Neutrophil (primary cell): ENCODE results near the gene CEP41.

ENCODE experiments used
- H3K27ac ChIP-seq: fragments of 200-600 bp; sonication (generic); 2 replicates; pipeline ENCODE4 v1.5.1; 2016; ENCODE audit warnings: mild to moderate bottlenecking, moderate library complexity
- H3K27me3 ChIP-seq: fragments of 200-600 bp; sonication (generic); 2 replicates; pipeline ENCODE4 v1.6.0; 2016; ENCODE audit warnings: mild to moderate bottlenecking
- H3K36me3 ChIP-seq: fragments of 200-600 bp; sonication (generic); 2 replicates; pipeline ENCODE4 v1.5.1; 2017
- H3K4me1 ChIP-seq, 2 experiments: fragments of 200-600 bp in 1 of 2; sonication (generic) in 1 of 2; 1 replicate in 1 of 2; 2 replicates in 1 of 2; pipeline versions ENCODE4 v1.5.1 to v1.6.1; 2013 to 2016; ENCODE audit warnings: low read depth in 1 of 2, low read length in 1 of 2, mild to moderate bottlenecking in 1 of 2, moderate library complexity in 1 of 2; ENCODE audit not compliant: control insufficient read depth in 1 of 2, insufficient read depth in 1 of 2
- H3K4me3 ChIP-seq, 2 experiments: fragments of 200-600 bp in 1 of 2; sonication (generic) in 1 of 2; 1 replicate in 1 of 2; 2 replicates in 1 of 2; pipeline ENCODE4 v1.5.1; 2013 to 2016; ENCODE audit warnings: low read depth in 1 of 2, low read length in 1 of 2, mild to moderate bottlenecking in 1 of 2, moderate library complexity in 1 of 2
- H3K9me3 ChIP-seq: fragments of 200-600 bp; sonication (generic); 2 replicates; pipeline ENCODE4 v1.5.1; 2016
- TF ChIP-seq, protein P1 (sequence below): fragments of 200-600 bp; sonication (generic); IDR thresholded peaks from 2 replicates; pipeline ENCODE4 v1.5.1; 2016; ENCODE audit warnings: antibody characterized with exemption

CEP41 gene

DNA sequence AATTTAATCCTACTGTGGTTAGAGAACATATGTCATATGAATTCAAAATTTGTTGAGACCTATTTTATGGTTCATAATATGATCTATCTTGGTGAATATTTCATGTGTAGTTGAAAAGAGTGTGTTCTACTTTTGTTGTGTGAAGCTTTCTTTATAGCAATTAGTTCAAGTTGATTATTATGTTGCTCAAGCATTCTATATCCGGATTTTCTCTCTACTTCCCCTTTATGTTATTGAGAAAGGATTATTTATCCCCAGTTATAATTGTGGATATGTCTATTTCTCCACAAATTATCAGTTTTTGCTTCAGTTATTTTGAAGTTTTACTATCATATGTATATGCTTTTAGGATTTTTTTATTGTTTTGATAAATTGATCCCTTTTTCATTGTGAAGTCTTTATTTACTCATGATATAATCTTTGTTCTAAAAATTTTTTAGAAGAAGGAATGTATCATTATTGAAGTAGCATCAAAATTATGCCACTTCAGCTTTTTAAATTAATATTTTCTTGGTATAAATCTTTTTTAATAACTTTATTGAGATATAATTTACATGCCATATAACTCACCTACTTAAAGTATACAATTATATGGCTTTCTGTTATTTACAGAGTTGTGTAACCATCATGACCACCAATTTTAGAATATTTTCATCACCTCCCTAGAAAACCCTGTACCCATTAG lies 39.0 kb upstream of the CEP41 start:
- Histone ChIP-seq H3K36me3 (no peaks in the 10 kb centered on the region), H3K27me3 (peaks cover 7% of the 10 kb centered on the region), H3K4me3 (no peak overlapping the region), H3K4me1 (no peaks in the 10 kb centered on the region), H3K9me3 (no peaks in the 10 kb centered on the region), H3K27ac (no peak overlapping the region)
- TF ChIP-seq, protein P1, sequence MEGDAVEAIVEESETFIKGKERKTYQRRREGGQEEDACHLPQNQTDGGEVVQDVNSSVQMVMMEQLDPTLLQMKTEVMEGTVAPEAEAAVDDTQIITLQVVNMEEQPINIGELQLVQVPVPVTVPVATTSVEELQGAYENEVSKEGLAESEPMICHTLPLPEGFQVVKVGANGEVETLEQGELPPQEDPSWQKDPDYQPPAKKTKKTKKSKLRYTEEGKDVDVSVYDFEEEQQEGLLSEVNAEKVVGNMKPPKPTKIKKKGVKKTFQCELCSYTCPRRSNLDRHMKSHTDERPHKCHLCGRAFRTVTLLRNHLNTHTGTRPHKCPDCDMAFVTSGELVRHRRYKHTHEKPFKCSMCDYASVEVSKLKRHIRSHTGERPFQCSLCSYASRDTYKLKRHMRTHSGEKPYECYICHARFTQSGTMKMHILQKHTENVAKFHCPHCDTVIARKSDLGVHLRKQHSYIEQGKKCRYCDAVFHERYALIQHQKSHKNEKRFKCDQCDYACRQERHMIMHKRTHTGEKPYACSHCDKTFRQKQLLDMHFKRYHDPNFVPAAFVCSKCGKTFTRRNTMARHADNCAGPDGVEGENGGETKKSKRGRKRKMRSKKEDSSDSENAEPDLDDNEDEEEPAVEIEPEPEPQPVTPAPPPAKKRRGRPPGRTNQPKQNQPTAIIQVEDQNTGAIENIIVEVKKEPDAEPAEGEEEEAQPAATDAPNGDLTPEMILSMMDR = no peak

DNA sequence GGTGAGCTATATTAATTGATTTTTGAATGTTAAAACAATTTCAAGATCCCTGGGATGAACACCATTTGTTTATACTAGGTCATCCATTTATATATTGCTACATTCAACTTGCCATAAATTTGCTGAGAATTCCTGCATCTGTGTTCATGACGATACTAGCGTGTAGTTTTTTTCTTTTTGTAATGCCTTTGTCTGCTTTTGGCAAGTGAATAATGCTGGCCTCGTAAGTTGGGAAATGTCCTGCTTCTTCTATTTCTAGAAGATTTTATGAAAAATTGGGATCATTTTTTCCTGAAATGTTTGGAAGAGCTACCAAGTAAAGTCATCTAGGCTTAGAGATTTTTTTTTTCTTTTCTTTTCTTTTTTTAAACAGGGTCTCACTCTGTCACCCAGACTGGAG lies 38.2 kb upstream of the CEP41 start:
- Histone ChIP-seq H3K36me3 (no peaks in the 10 kb centered on the region), H3K9me3 (no peaks in the 10 kb centered on the region), H3K4me3 (no peak overlapping the region), H3K27ac (no peak overlapping the region), H3K27me3 (no peaks in the 10 kb centered on the region), H3K4me1 (no peaks in the 10 kb centered on the region)
- TF ChIP-seq, protein P1 = no peak

DNA sequence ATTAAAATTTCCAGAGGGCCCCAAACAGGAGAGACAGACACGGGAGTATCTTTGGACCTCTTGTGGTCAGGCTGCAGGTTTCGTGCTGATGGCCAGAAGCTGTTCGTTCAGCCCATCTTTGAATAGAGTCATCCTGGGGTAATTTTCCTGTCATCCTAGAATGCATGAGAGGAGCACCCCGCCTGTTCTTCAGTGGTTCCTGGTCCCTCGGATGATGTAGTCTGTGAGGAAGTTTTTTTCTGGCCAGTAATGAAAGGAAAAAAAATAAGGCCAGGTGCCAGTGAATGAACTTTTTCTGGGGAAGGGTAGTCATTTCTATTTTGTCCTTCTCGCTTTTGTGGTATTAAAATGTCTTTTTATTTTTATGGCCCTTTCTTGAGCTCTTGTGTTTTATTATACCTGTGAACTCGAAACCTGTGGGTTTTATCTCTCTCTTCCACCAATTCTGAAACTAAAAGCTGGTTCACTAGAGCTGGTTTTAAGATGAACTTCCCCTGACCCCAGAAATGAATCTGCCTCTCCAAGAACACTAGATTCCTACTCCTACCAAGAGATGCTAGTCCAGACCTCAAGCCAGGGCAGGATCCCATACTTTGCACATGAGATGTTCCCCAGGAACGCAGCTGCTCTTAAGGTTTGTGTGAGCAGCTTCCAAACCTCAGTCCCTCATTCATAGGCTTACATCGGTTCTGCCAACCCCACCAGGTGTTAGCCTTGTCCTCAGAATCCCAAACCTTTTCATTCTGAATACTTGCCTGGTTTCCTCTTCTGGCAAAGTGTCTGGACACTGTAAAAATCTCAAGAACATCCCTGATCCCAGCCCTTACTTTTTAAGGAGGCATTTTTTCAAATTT lies 35.7 kb upstream of the CEP41 start:
- Histone ChIP-seq H3K4me1 (peaks cover 10 to 14% of the 10 kb centered on the region in 2 experiments), H3K4me3 (no peak overlapping the region), H3K27ac (no peak overlapping the region), H3K9me3 (no peaks in the 10 kb centered on the region), H3K36me3 (no peaks in the 10 kb centered on the region), H3K27me3 (no peaks in the 10 kb centered on the region)
- TF ChIP-seq, protein P1 = no peak

DNA sequence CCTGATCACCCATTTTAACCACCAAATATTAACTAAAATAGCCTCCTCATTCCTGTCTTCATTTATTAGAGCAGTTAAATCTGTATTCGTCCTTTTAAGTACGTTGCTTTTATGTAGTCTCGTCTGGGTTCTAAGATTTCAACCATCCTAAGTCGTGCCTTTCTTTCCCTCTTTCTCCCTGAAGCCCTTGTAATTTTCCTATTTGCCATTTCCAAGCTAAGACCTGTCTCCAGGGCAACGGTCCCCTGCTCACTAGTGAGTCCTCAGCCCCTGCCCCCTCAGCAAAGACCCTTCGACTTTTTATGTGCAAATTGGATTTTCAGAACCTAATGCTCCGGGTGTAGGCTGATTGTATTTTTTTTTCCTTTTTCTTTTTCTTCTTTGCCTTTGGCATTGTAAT lies 35.0 kb upstream of the CEP41 start:
- H3K4me1 ChIP-seq = peaks cover 10 to 14% of the 10 kb centered on the region in 2 experiments
- H3K4me3 ChIP-seq = no peak overlapping the region
- H3K9me3 ChIP-seq = no peaks in the 10 kb centered on the region
- H3K36me3 ChIP-seq = no peaks in the 10 kb centered on the region
- H3K27ac ChIP-seq = no peak overlapping the region
- H3K27me3 ChIP-seq = no peaks in the 10 kb centered on the region
- TF ChIP-seq, protein P1 = no peak

DNA sequence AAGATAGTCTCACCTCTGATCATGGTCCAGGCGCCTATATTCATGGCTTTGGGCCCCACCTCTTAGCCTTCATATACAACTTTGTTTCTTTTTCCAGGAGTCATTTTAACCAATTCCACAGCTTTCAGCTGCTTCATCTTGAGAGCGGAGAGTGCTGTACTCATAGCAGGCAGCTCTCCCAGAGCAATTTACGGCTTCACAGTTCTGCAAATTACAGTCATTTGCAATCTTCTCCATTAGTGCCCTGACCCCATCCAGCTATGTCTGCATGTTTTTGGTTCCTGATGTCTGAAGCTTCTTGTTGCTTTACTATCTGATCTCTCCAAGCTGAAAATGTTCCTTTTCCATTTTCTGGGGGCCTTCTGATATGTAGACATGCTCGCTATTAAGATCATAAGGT lies 33.1 kb upstream of the CEP41 start:
- TF ChIP-seq, protein P1 = no peak
- no peaks in the 10 kb centered on the region for H3K9me3 ChIP-seq
- peaks cover 10 to 14% of the 10 kb centered on the region in 2 experiments for H3K4me1 ChIP-seq
- H3K27ac ChIP-seq = no peak overlapping the region
- no peaks in the 10 kb centered on the region for H3K36me3 ChIP-seq
- no peaks in the 10 kb centered on the region for H3K27me3 ChIP-seq
- H3K4me3 ChIP-seq = no peak overlapping the region
